Stimulated activated CD4-positive, alpha-beta T cell treated with anti-CD3 and anti-CD28 coated beads, Interleukin-2, amount 100 ng/mL, for 48 hours (primary cell): ENCODE data around the gene GAS2.
"Not testable (repeated sequence)": the region's sequence is repeated elsewhere in the genome, so short reads cannot be mapped to it uniquely, and the experiment has no call there.

Source experiments
- DNase-seq, 2 donors: peaks; one replicate each; pipeline ENCODE4 v3.0.0-alpha.2; 2020

GAS2 gene

DNA sequence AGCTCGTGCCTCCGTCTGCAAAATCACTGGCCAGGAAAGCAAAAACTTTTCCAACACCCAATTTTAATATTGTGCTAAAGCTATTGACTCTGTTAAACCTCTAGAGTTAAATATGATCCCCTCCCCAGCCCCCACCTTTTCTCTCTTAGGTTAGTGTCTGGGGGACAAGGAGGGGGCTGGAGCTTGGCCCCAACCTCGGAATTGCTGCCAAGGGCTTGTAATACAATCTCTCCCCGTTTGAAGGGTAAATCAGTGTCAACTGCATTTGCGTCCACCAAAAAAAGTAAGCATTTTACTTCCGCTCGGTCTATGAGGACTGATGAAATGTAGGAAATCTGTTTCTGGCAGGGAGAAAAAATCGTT, at the start of gene GAS2:
Gene GAS2 (plus strand): TSS at position 287 of the 363 bp plus-strand sequence. CDS start 8,259 bp downstream, outside the sequence.
- DNase-seq: no peak

DNA sequence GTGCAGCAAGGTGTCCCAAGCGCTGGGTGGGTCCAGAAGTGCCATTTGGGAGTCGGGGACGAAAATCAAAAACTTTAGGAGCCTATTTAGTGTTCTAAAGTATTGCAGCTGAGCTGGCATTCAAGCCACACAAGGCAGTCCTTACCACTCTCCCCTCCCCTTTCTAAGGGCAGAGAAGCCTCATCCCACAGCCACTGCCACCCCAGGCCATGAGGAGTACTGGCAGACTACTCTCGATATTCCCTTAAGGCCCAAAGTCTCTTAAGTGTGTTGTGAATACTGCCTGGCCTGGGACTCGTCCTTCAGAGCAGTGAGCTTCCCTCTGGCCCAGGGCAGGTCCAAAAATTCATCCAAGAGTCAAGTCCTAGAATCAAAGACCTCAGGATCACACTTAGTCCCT, 48.5 kb upstream of the GAS2 start:
- no peak for DNase-seq

DNA sequence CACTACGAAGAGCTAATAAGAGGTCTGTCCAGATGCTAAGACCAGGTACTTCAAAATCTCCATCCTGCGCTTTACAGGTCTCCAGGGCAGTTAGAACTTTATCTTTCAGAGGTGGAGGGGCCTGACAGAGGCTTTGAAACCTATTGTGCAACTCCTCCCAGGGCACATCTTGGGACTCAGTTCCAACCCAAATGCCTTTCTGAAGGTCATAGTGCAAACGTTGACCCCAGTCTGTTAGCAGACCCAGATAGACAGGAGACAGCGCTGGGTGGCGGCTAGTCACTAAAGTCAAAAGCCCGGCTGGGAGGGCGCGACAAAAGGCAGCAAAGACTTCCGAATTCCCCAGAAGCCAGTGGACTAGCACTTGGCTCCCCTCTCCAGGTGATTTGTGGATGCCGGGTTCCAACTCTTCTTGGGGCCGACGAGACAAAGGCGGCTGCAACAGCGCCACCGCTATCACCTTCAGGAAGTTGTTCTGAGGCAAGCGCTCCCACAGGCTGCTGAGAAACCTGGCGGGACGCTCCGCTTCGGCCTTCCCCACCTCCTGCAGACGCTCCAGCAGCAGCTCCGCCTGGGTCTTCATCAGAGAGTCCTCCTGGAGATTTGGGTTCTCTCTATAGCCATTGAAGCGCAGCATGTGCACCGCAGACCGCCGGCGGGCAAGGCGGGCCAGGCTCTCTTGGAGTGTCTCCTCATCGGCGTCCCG, 41.5 kb upstream of the GAS2 start:
- peak in 1 of 2 donors; percentile 47 for DNase-seq

DNA sequence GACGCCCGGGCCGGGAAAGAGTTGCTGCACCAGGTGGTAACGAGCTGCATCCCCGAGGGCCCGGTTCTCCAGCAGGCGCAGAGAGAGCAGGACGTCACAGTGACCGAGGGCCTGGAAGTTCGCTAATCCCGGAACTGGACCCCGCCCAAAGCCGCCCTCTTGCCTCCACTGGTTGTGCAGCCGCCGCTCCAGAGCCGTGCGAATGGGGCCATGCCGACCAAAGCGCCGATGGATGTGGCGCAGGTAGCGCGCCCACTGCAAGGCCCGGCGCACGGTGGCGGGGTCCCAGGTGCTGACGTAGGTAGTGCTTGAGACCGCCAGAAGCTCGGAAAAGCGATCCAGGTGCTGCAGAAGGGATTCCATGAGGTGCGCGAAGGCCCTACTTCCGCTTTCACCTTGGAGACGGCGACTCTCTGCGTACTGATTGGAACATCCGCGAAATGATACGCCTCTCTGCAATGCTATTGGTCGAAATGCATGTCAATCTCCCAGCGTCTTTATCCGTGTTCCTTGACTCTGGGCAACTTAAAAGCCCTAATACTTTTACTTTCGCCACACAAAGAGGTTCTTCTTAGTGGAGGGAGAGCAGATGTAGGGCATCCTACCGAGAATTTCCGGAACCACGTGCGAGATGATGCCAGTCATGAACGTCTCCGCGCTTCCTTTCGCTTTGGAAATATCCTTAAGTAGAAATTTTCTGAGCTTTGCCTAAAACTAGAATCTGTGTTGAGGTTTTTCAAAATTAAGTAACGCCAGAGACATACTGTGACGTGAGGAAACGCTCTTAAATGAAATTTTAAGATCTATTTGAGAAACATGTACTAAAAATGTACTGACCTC, 40.7 kb upstream of the GAS2 start, which contains the start of gene FANCF:
Gene FANCF (minus strand): TSS at position 376 of the 840 bp plus-strand sequence. CDS start 13 bp downstream, at position 363.
- DNase-seq: peak; percentile 88 to 90

DNA sequence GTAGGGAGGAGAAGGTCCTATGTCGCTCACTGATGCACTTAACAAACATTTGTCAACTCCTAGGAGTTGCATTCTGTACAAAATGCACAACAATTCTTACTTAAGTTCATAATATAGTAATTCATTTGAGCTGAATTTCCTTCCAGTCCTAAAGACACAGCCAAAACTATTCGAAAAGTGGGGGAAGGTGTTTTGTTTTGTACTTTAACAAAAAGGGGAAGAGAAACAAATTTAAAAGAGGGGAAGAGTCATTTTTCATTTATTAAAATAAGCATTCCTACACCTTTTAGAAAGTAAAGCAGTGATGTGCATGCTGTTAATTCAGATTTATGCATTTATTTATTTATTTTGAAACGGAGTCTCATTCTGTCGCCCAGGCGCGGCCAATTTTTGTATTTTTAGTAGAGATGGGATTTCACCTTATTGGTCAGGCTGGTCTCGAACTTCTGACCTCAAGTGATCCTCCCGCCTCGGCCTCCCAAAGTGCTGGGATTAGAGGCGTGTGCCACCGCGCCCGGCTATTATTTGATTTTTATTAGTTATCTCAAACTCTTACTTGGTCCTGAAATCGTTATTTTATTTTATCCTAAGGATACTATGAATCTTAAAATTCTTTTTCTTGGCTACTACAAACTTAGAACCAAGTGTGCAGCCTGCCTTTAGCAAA, 39.7 kb upstream of the GAS2 start:
- DNase-seq: no peak

DNA sequence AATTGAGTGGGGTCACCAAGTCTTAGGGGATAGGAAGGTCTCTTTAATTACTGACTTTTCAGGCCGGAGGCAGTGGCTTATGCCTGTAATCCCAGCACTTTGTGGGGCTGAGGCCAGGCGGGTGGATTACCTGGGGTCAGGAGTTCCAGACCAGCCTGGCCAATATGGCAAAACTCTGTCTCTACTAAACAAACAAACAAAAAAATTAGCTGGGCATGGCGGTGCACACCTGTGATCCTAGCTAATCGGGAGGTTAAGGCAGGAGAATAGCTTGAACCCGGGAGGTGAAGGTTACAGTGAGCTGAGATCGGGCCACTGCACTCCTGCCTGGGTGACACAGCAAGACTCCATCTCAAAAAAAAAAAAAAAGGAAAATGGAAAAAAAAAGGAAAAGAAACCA, 39.0 kb upstream of the GAS2 start:
- no peak for DNase-seq

GRCh38 chr11:22633354-22633902, 33.0 kb upstream of the GAS2 start:
- no peak for DNase-seq

DNA sequence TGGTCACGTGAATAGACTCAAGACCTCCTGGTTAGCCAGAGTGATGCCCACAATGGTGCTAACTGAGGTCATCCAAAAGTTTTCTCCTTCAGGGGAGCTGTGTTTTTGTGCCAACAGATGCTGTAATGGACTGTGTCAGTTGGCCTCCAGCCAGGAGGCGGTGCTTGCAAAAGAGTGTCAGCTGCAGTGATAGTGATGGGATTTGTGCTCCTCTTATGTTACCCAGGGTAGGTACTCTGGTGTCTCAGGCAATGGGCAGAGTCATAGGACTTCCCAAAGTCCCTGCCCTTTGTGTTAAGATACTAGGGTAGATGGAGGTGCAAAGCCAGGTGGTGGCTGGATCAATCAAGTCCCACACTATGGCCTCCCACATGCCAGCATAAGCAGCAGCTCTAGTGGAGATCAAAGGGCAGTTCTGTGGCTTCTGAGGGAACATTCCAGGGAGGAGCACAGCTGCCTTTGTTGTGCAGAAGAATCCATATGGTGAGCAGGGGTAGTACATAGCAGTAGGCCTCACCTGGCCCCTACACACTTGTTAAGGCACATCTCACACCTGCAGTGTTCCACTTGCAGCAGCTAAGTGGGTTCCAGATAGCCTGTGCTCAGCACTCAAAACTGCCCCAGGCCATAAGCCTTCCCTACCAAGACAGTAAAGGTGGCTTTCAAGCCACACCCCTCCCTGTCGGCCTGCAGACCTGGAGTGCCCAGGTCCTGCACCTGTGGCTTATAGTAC, 31.3 kb upstream of the GAS2 start:
- DNase-seq: no peak

- no peak for DNase-seq
Measured at GRCh38 chr11:22635689-22636088, 30.7 kb upstream of the GAS2 start.

- no peak for DNase-seq
Measured at GRCh38 chr11:22640862-22641261, 25.5 kb upstream of the GAS2 start.

GRCh38 chr11:22641559-22641958, 24.9 kb upstream of the GAS2 start:
- no peak for DNase-seq

DNA sequence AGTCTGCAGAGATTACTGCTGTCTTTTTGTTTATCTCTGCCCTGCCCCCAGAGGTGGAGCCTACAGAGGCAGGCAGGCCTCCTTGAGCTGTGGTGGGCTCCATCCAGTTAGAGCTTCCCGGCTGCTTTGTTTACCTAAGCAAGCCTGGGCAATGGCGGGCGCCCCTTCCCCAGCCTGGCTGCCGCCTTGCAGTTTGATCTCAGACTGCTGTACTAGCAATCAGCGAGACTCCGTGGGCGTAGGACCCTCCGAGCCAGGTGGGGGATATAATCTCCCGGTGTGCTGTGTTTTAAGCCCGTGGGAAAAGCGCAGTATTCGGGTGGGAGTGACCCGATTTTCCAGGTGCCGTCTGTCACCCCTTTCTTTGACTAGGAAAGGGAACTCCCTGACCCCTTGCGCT, 14.1 kb upstream of the GAS2 start:
- DNase-seq: not testable (repeated sequence)

DNA sequence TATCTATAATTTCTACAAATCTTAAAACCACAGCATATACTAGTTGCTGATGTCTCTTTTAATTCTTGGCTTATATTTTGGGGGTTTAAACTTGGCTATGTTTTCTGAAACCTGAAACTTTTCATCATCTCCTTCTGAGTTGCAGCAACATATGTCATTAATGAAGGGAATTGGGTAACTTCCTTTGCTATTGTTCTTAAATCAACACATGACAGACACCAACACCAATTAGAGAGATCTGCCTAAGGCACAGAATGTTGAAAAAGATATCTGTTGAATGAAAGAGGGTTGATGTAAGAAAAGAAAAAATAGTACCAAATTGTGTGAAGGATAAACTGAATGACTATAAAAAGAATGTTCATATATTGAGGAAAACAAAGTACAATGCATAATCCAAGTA, 10.3 kb upstream of the GAS2 start:
- DNase-seq: no peak

GRCh38 chr11:22657101-22657694, 9.2 kb upstream of the GAS2 start:
- no peak for DNase-seq

DNA sequence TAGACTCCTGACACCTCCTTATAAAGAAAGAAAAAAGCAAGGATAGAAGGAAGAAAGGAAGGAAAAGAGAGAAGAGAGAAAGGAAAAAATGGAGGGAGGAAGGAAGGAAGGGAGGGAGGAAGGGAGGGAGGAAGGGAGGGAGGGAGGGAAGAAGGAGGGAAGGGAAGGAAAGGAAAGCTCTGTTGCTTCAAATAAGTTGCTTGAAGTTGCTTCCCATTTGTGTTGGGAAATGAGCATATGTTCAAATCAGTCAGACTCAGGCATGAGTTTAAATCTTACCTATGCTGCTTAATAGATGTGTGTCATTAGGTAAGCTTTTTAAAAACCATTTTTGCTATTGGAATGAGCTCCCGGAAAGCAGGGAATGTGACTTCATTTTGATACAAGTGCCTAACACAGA, 6.6 kb upstream of the GAS2 start:
- no peak for DNase-seq

DNA sequence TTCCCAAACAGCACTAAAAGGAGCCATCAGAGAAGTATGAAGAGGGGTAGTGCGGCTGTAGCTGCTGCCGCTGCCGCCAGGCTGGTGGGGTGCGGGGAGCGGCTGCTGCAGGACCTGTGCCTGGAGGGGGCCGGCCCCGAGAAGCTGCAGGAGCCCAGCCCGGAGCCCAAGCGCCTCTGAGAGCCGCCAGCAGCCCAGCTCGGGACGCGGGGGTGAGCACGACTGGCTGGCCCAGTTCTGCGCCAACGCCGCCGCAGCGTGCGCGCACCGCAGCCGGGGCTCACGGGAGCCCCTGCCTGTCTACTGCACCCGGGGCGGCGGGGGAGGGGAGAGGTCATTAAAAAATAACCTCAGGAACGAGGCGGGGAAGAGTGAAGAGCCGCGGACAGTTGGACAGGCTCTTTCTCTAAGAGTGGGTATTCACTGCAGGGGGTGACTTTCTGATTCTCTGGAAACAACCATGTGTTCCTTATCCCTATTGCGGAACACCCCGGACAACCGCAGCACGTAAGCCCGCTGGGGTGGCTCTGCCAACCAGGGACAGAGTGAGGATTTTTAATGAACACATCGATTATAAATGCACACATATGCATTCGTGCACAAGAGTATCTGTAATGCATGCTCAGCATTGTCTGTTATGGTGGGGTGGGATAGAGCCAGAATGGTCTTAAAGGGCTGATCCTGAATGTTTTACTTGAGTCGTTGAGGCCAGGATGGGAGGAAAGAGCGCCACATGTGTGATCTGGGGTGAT, 453 bp downstream of the GAS2 start:
- DNase-seq: peak in 1 of 2 donors; percentile 13

- no peak for DNase-seq
Measured at GRCh38 chr11:22668005-22668796, 1.8 kb downstream of the GAS2 start.

DNA sequence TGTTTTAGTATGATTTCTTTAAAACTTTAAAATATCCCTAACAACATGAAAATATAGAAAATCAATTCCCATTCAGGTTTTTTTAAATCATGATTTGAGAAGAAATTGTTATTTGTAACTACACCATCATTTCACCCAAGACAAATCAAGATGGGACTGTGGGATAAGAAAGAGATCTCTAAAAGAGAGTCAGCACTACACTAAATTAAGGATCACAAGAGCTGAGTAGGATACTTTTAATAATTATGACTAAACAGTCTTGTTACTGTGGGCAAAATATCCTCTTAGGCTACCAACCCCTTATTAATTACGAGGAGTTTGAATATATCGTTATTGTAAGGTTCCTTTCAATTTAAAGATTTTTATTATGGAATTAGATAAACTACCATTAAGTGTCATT, 3.0 kb downstream of the GAS2 start:
- no peak for DNase-seq

GRCh38 chr11:22670830-22671229, 4.4 kb downstream of the GAS2 start:
- DNase-seq: no peak

DNA sequence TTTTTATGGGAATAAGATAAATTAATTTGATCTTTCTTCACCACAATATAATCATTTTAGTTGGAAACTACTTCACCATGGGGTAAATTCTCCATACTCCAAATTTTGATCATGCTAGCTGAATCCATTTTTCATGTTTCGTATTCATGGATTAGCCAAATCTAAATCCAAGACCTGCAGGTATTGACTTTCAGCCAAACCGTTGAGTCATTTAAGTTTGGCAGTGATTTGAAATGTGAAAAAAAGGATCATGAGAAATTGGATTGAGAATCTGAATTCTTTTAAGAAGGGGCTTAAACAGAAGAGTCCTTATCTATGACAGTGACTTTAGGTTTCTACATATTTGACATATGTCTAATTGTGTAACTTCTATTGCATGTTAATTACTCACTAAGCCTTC, 5.3 kb downstream of the GAS2 start:
- DNase-seq: no peak
